ENCODE data around the gene MYH2.

- TF ChIP-seq EP300 (IDR thresholded peaks at IDR 0.05) (no peak), CTCF (IDR thresholded peaks at IDR 0.05) (no peak), POLR2AphosphoS5 (IDR thresholded peaks at IDR 0.05) (no peak), POLR2A (IDR thresholded peaks at IDR 0.05) (no peak)
Measured at GRCh38 chr17:10550014-10550413, 556 bp upstream of the MYH2 start.
